SIG-M5 treated with dmso at 0.1 percent for 504 hours (cell line): Measurements from ENCODE around the gene IDH2.
A peak's percentile ranks its signal among the peaks of the same experiment; 100 is the strongest.
"Not testable (repeated sequence)": the region's sequence is repeated elsewhere in the genome, so short reads cannot be mapped to it uniquely, and the experiment has no call there.

ENCODE experiments used
- DNase-seq: peaks from one replicate; lab custom pipeline; 2025; ENCODE audit not compliant: unreplicated experiment; lab: John Stamatoyannopoulos, UW

The IDH2 gene

GRCh38 chr15:90101969-90102890 is at the start of gene IDH2:
Gene IDH2, minus strand, starts transcription at chr15:90102468. Its CDS starts 78 bp downstream, at chr15:90102390.
- DNase-seq: peak; percentile 49

- DNase-seq: not testable (repeated sequence)
Observed at GRCh38 chr15:90150551-90150950, 48.3 kb upstream of the IDH2 start.

GRCh38 chr15:90149609-90150340 is 47.5 kb upstream of the IDH2 start:
- DNase-seq: no peak

- DNase-seq: not testable (repeated sequence)
Observed at GRCh38 chr15:90146198-90146761, 44.0 kb upstream of the IDH2 start.

GRCh38 chr15:90145761-90146160 is 43.5 kb upstream of the IDH2 start:
- DNase-seq: no peak

- DNase-seq: no peak
Observed at GRCh38 chr15:90145259-90145658, 43.0 kb upstream of the IDH2 start.

GRCh38 chr15:90143166-90143655 is 40.9 kb upstream of the IDH2 start:
- DNase-seq: peak; percentile 60

- DNase-seq: peak; percentile 26
Observed at GRCh38 chr15:90142216-90143165, 40.2 kb upstream of the IDH2 start.

- no peak for DNase-seq
Observed at GRCh38 chr15:90141646-90142045, 39.4 kb upstream of the IDH2 start.

GRCh38 chr15:90139549-90139948 is 37.3 kb upstream of the IDH2 start:
- not testable (repeated sequence) for DNase-seq

GRCh38 chr15:90138071-90138833 is 36.0 kb upstream of the IDH2 start:
- DNase-seq: no peak

GRCh38 chr15:90132437-90132836 is 30.2 kb upstream of the IDH2 start:
- no peak for DNase-seq

GRCh38 chr15:90131848-90132247 is 29.6 kb upstream of the IDH2 start:
- DNase-seq: no peak

GRCh38 chr15:90130291-90130690 is 28.0 kb upstream of the IDH2 start:
- DNase-seq: no peak

GRCh38 chr15:90126596-90127435 is 24.5 kb upstream of the IDH2 start:
- DNase-seq: no peak

- no peak for DNase-seq
Observed at GRCh38 chr15:90126022-90126421, 23.8 kb upstream of the IDH2 start.

GRCh38 chr15:90124507-90124906 is 22.2 kb upstream of the IDH2 start:
- no peak for DNase-seq

GRCh38 chr15:90121086-90121485 is 18.8 kb upstream of the IDH2 start:
- no peak for DNase-seq

- no peak for DNase-seq
Observed at GRCh38 chr15:90119367-90119766, 17.1 kb upstream of the IDH2 start.
